ENCODE data around the gene DNAI1. TPM values are rescaled to one million over a fixed set of nuclear protein-coding genes. Genes with fewer than 3 reads are reported as not detected.

Gene DNAI1
- total and polyA plus RNA-seq, 2 experiments from 2014 or later = 0.57 TPM; not detected in 1

DNA sequence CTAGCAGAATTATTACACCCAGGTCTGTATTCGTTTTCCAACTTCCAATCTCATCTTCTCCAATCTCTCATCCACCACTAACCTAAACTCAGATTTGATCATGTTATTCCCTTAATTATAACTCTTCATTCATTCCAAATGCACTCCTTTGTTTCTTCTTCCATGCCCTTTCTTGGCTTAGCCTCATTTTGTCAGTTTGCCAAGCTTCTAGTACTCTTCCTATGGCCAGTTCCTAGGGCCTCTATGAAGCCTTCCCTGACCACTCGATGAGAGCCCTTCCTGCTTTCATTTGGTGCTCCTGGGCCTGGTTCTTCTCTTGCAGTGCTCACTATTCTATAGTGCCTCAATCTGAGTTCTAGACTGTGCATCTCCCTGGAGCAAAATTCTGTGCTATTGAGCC is 6.0 kb upstream of the DNAI1 start:
- no peaks in the 10 kb centered on the region for H3K27me3 ChIP-seq
- 93% methylated on average over 2 of the region's 2 CpGs for WGBS (ENCODE audit: low lambda C conversion rate, missing lambda C conversion rate)
- H3K4me2 ChIP-seq = no peak overlapping the region
- no peak overlapping the region for H3K27ac ChIP-seq
- TF ChIP-seq, protein P1, sequence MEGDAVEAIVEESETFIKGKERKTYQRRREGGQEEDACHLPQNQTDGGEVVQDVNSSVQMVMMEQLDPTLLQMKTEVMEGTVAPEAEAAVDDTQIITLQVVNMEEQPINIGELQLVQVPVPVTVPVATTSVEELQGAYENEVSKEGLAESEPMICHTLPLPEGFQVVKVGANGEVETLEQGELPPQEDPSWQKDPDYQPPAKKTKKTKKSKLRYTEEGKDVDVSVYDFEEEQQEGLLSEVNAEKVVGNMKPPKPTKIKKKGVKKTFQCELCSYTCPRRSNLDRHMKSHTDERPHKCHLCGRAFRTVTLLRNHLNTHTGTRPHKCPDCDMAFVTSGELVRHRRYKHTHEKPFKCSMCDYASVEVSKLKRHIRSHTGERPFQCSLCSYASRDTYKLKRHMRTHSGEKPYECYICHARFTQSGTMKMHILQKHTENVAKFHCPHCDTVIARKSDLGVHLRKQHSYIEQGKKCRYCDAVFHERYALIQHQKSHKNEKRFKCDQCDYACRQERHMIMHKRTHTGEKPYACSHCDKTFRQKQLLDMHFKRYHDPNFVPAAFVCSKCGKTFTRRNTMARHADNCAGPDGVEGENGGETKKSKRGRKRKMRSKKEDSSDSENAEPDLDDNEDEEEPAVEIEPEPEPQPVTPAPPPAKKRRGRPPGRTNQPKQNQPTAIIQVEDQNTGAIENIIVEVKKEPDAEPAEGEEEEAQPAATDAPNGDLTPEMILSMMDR (IDR thresholded peaks at IDR 0.05; ENCODE audit: poor library complexity) = no peak
- TF ChIP-seq EZH2 (IDR thresholded peaks at IDR 0.05; ENCODE audit: borderline replicate concordance) (no peak), EZH2phosphoT487 (IDR thresholded peaks at IDR 0.05; ENCODE audit: low read depth, severe bottlenecking, unreplicated experiment) (no peak)
- no peaks in the 10 kb centered on the region for H3K9me3 ChIP-seq (ENCODE audit: low read depth)
- peaks cover 49% of the 10 kb centered on the region for H3K79me2 ChIP-seq
- H3K36me3 ChIP-seq (replicated peaks; ENCODE audit: insufficient read depth, low read depth) = no peaks in the 10 kb centered on the region
- no peak overlapping the region for H3K4me3 ChIP-seq
- H3K4me1 ChIP-seq (ENCODE audit: insufficient read depth) = peaks cover 3% of the 10 kb centered on the region
- no peak for DNase-seq (ENCODE audit: low spot score)
- no peak overlapping the region for H2AFZ ChIP-seq
- H3K9me2 ChIP-seq (replicated peaks; ENCODE audit: insufficient read depth) = no peaks in the 10 kb centered on the region
- H4K20me1 ChIP-seq (ENCODE audit: insufficient read depth, poor library complexity, severe bottlenecking) = peaks cover 34% of the 10 kb centered on the region

DNA sequence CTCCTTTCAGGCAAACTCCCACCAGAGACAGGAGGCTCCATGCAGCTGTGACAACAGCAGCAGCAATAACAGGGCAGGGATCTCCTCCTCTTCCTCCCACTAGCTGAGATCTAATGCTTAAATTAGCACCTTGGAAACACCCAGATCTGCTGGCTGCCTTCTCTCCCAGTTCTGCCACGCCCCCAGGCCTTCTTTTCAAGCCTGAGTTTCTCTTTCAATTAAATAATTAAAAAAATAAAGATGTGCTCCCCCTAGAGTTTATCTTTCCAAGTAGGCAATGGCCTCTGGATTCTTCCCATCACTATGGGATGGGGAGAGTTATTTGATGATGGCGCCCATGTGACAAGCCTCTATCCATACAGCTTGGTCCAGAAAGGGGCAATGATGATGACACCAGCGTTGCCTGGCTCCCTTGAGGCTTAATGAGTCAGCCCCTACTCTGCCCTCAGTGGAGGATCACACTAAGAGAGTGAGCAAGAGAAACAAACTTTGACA is 4.0 kb upstream of the DNAI1 start:
- TF ChIP-seq EZH2 (IDR thresholded peaks at IDR 0.05; ENCODE audit: borderline replicate concordance) (no peak), EZH2phosphoT487 (IDR thresholded peaks at IDR 0.05; ENCODE audit: low read depth, severe bottlenecking, unreplicated experiment) (no peak)
- TF ChIP-seq, protein P1 (IDR thresholded peaks at IDR 0.05; ENCODE audit: poor library complexity) = no peak
- H3K9me3 ChIP-seq (ENCODE audit: low read depth) = no peaks in the 10 kb centered on the region
- no peaks in the 10 kb centered on the region for H3K27me3 ChIP-seq
- H3K79me2 ChIP-seq = peaks cover 42% of the 10 kb centered on the region
- no peak overlapping the region for H3K4me3 ChIP-seq
- 85% methylated on average over 3 of the region's 3 CpGs for WGBS (ENCODE audit: low lambda C conversion rate, missing lambda C conversion rate)
- no peak overlapping the region for H3K4me2 ChIP-seq
- H3K9me2 ChIP-seq (replicated peaks; ENCODE audit: insufficient read depth) = no peaks in the 10 kb centered on the region
- H2AFZ ChIP-seq = no peak overlapping the region
- peaks cover 3% of the 10 kb centered on the region for H3K4me1 ChIP-seq (ENCODE audit: insufficient read depth)
- DNase-seq (ENCODE audit: low spot score) = no peak
- H3K27ac ChIP-seq = no peak overlapping the region
- H4K20me1 ChIP-seq (ENCODE audit: insufficient read depth, poor library complexity, severe bottlenecking) = peaks cover 32% of the 10 kb centered on the region
- no peaks in the 10 kb centered on the region for H3K36me3 ChIP-seq (replicated peaks; ENCODE audit: insufficient read depth, low read depth)

- H3K9me3 ChIP-seq (ENCODE audit: low read depth) = no peaks in the 10 kb centered on the region
- H2AFZ ChIP-seq = no peak overlapping the region
- H3K4me3 ChIP-seq = no peak overlapping the region
- TF ChIP-seq, protein P1 (IDR thresholded peaks at IDR 0.05; ENCODE audit: poor library complexity) = no peak
- no peak for TF ChIP-seq EZH2 (IDR thresholded peaks at IDR 0.05; ENCODE audit: borderline replicate concordance)
- no peak for TF ChIP-seq EZH2phosphoT487 (IDR thresholded peaks at IDR 0.05; ENCODE audit: low read depth, severe bottlenecking, unreplicated experiment)
- H3K79me2 ChIP-seq = peaks cover 39% of the 10 kb centered on the region
- H3K4me2 ChIP-seq = no peak overlapping the region
- no peaks in the 10 kb centered on the region for H3K36me3 ChIP-seq (replicated peaks; ENCODE audit: insufficient read depth, low read depth)
- no peaks in the 10 kb centered on the region for H3K9me2 ChIP-seq (replicated peaks; ENCODE audit: insufficient read depth)
- H3K27me3 ChIP-seq = no peaks in the 10 kb centered on the region
- WGBS (ENCODE audit: low lambda C conversion rate, missing lambda C conversion rate) = 100% methylated on average over 1 of the region's 1 CpG
- peaks cover 3% of the 10 kb centered on the region for H3K4me1 ChIP-seq (ENCODE audit: insufficient read depth)
- DNase-seq (ENCODE audit: low spot score) = no peak
- no peak overlapping the region for H3K27ac ChIP-seq
- H4K20me1 ChIP-seq (ENCODE audit: insufficient read depth, poor library complexity, severe bottlenecking) = peaks cover 26% of the 10 kb centered on the region
These were observed 2.5 kb upstream of the DNAI1 start for GRCh38 chr9:34456151-34456550.

Measured in hepatocyte (in vitro differentiated cells).